Endothelial cell of umbilical vein (primary cell): ENCODE data around the gene MOB2. TPM values are rescaled to one million over a fixed set of nuclear protein-coding genes. Genes with fewer than 3 reads are reported as not detected.

ENCODE experiments used
- BruUV-seq: library from RNA; stranded (reverse); fragments of 400-500 nt; replicated peaks from 2 replicates; lab custom pipeline; 2021; lab: Mats Ljungman, UMichigan
- CTCF ChIA-PET: fragments of 300-600, 350-600 bp; sonication (Branson Sonifier 250); formaldehyde crosslinking; loops from one replicate; lab custom pipeline; 2021; ENCODE audit warnings: antibody characterized with exemption, inconsistent platforms; lab: Charles Lee
- POLR2A ChIA-PET: fragments of 300-600, 350-600 bp; sonication (Branson Sonifier 250); formaldehyde crosslinking; loops from one replicate; lab custom pipeline; 2021; ENCODE audit warnings: antibody characterized with exemption, inconsistent platforms; lab: Charles Lee
- DNase-seq: peaks from one replicate; pipeline ENCODE4 v3.0.0-alpha.2; 2011; ENCODE audit warnings: low read depth, low spot score
- FAIRE-seq: peaks from 2 replicates; lab custom pipeline; 2011; peaks lifted over from hg19 to GRCh38; lab: Jason Lieb, UNC
- H2AFZ ChIP-seq: 2 replicates; pipeline ENCODE4 v1.6.0; 2012; ENCODE audit warnings: low read depth, low read length, control low read depth, inconsistent platforms
- H3K27ac ChIP-seq: 2 replicates; pipeline ENCODE4 v1.5.1; 2011; ENCODE audit warnings: low read depth, mild to moderate bottlenecking, control low read depth, low read length, moderate library complexity; ENCODE audit not compliant: insufficient read depth
- H3K27me3 ChIP-seq, 2 experiments: 2 replicates each; pipeline versions ENCODE4 v1.6.0 to v1.6.1; 2011; ENCODE audit warnings: low read length in 2 of 2, mixed read lengths in 1 of 2; ENCODE audit not compliant: control insufficient read depth in 2 of 2, insufficient read depth in 2 of 2
- H3K36me3 ChIP-seq, 2 experiments: 2 replicates in 1 of 2; 3 replicates in 1 of 2; pipeline ENCODE4 v1.5.1; 2011; ENCODE audit warnings: low read length in 2 of 2, mild to moderate bottlenecking in 1 of 2, moderate library complexity in 1 of 2; ENCODE audit not compliant: control insufficient read depth in 2 of 2, insufficient read depth in 2 of 2; ENCODE audit errors: extremely low read depth in 1 of 2
- H3K4me1 ChIP-seq: 3 replicates; pipeline ENCODE4 v1.5.1; 2011; ENCODE audit warnings: mild to moderate bottlenecking, low read length; ENCODE audit not compliant: control insufficient read depth, insufficient read depth; ENCODE audit errors: extremely low read depth
- H3K4me2 ChIP-seq: 2 replicates; pipeline ENCODE4 v1.6.1; 2011; ENCODE audit warnings: low read length, control low read depth, mixed read lengths; ENCODE audit not compliant: insufficient read depth
- H3K4me3 ChIP-seq, 3 experiments: fragments of 200-600 bp in 1 of 3; sonication (generic), shearing (Covaris generic) in 1 of 3; replicated peaks in 1 of 3; 2 replicates each; pipeline ENCODE4 v1.5.1; 2011 to 2016; ENCODE audit warnings: control low read depth in 3 of 3, low read length in 3 of 3, mild to moderate bottlenecking in 2 of 3, inconsistent platforms in 1 of 3, low read depth in 1 of 3, moderate library complexity in 1 of 3; ENCODE audit not compliant: insufficient read depth in 1 of 3
- H3K79me2 ChIP-seq: 2 replicates; pipeline ENCODE4 v1.6.0; 2012; ENCODE audit warnings: low read length, inconsistent platforms; ENCODE audit not compliant: control insufficient read depth, insufficient read depth
- H3K9ac ChIP-seq: replicated peaks from 2 replicates; pipeline ENCODE3; 2011; ENCODE audit warnings: low read length, control low read depth; ENCODE audit not compliant: insufficient read depth; ENCODE audit errors: extremely low read depth
- H3K9me1 ChIP-seq: replicated peaks from 3 replicates; pipeline ENCODE4 v1.6.0; 2011; ENCODE audit warnings: mild to moderate bottlenecking, low read length; ENCODE audit not compliant: control insufficient read depth, insufficient read depth; ENCODE audit errors: extremely low read depth
- H3K9me3 ChIP-seq: replicated peaks from 2 replicates; pipeline ENCODE4 v1.5.1; 2012; ENCODE audit warnings: low read length, inconsistent platforms; ENCODE audit not compliant: control insufficient read depth, insufficient read depth
- H4K20me1 ChIP-seq: replicated peaks from 2 replicates; pipeline ENCODE3; 2011; ENCODE audit warnings: mild to moderate bottlenecking, low read length; ENCODE audit not compliant: control insufficient read depth, insufficient read depth; ENCODE audit errors: extremely low read depth
- EZH2 ChIP-seq: IDR thresholded peaks from 2 replicates; pipeline ENCODE4 v1.6.1; 2012; ENCODE audit warnings: borderline replicate concordance, low read depth, mild to moderate bottlenecking, moderate library complexity, low read length, inconsistent platforms; ENCODE audit not compliant: severe bottlenecking
- FOS ChIP-seq: IDR thresholded peaks from 2 replicates; pipeline ENCODE4 v1.6.1; 2011; ENCODE audit warnings: mild to moderate bottlenecking, low read length, moderate library complexity, borderline replicate concordance; ENCODE audit not compliant: insufficient read depth
- GATA2 ChIP-seq: IDR thresholded peaks from 2 replicates; pipeline ENCODE4 v1.7.0; 2011; ENCODE audit warnings: low read depth, mild to moderate bottlenecking, moderate library complexity, mixed read lengths, low read length; ENCODE audit not compliant: insufficient read length, insufficient read depth
- JUN ChIP-seq: IDR thresholded peaks from 2 replicates; pipeline ENCODE4 v1.6.1; 2011; ENCODE audit warnings: borderline replicate concordance, low read depth; ENCODE audit not compliant: insufficient read length, insufficient read depth
- MYC ChIP-seq: IDR thresholded peaks from one replicate; pipeline ENCODE4 v1.6.1; 2011; ENCODE audit warnings: mild to moderate bottlenecking, low read depth, low read length
- POLR2A ChIP-seq: IDR thresholded peaks from 2 replicates; pipeline ENCODE4 v1.6.1; 2012; ENCODE audit warnings: low read depth, mild to moderate bottlenecking, control low read depth, low read length
- POLR2AphosphoS5 ChIP-seq: IDR thresholded peaks from 2 replicates; pipeline ENCODE4 v1.6.1; 2012; ENCODE audit warnings: low read depth, mild to moderate bottlenecking, control low read depth, low read length, moderate library complexity; ENCODE audit not compliant: insufficient read depth
- dilution Hi-C: fragments of 300-500 bp; cut with MboI; formaldehyde crosslinking; loops from one replicate; pipeline ENCODE4 v1.15.0; 2019; ENCODE audit warnings: low sequenced_read_pairs; ENCODE audit not compliant: extremely low pct_ligation_motif_present
- intact Hi-C: fragments of 100-400 bp; cut with micrococcal nuclease; formaldehyde crosslinking; loops from one replicate; pipeline ENCODE4 v1.10.0; 2022
- polyA plus RNA-seq, 4 experiments: library from polyadenylated mRNA; depleted of rRNA in 3 of 4; stranded (reverse) in 3 of 4; unstranded in 1 of 4; fragments of >200 nt; gene quantifications; 2 replicates each; pipeline versions ENCODE4 v1.2.1 to v1.2.3, GENCODE V29; 2011 to 2012; ENCODE audit warnings: missing spikeins in 1 of 4
- total RNA-seq: library from RNA; stranded (reverse); gene quantifications from 2 replicates; pipeline ENCODE4 v1.2.3, GENCODE V29; 2021
- TF ChIP-seq, protein P1 (sequence below): IDR thresholded peaks from 2 replicates; pipeline ENCODE4 v1.6.1; 2011; ENCODE audit not compliant: insufficient read depth, insufficient read length
- TF ChIP-seq, protein P2 (sequence below), 2 donors: IDR thresholded peaks; 1 replicate in 1 of 2; 2 replicates in 1 of 2; pipeline ENCODE4 v1.5.1; 2011; ENCODE audit warnings: low read length in 2 of 2, mild to moderate bottlenecking in 2 of 2, moderate library complexity in 2 of 2, control low read depth in 1 of 2, inconsistent platforms in 1 of 2, low read depth in 1 of 2; ENCODE audit not compliant: insufficient read depth in 1 of 2; ENCODE audit errors: extremely low read depth in 1 of 2

The MOB2 gene
- total and polyA plus RNA-seq, 2 donors (not counting 3 experiments of a cell fraction or from before 2014, with no cell fraction given): 38.2 to 50.6 TPM

DNA sequence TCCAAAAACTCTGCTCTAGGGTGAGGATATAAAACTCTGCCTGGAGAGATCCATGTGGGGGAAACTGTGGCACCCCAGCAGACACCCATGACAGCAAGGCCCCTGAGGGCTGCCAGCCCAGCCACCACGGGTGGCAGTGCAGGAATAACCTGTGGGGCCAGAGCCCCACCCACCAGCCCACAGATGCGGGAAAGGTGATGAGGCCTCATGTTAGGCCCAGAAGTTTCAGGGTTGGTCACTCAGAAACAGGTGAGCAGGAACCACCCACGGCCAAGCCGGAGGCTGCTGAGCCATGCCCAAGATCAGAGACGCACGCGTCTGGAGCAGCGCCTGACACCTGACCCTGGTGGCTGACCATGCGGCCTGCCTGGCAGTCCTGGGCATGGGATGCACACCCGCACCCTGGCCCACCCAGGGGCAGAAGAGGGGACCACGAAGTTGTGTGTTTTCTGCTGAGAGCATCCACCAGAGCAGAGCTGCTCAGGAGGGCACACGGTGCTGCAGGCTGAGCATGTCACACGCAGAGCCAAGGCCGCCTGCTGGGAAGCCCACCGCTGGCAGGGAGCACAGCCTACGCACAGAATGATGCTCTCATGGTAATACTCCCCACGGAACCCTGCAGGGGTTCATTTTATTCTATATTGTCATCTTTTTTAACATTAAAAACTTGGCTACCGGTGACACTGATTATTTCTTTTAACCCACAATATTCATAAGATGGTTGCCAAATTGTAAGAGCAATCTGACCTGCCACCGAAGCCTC lies 44.3 kb upstream of the MOB2 start:
- peak; percentile 55 for FAIRE-seq
- H3K9me1 ChIP-seq: no peaks in the 10 kb centered on the region
- no TSS peak for BruUV-seq
- H2AFZ ChIP-seq: no peak overlapping the region
- no peaks in the 10 kb centered on the region for H3K9me3 ChIP-seq
- H3K79me2 ChIP-seq: peaks cover 68% of the 10 kb centered on the region
- intact Hi-C loops (no loop called here), dilution Hi-C loops (no loop called here)
- no peak overlapping the region for H3K4me2 ChIP-seq
- TF ChIP-seq MYC (no peak), GATA2 (no peak), JUN (no peak), POLR2AphosphoS5 (no peak), FOS (no peak), POLR2A (no peak), EZH2 (no peak)
- TF ChIP-seq, protein P1, sequence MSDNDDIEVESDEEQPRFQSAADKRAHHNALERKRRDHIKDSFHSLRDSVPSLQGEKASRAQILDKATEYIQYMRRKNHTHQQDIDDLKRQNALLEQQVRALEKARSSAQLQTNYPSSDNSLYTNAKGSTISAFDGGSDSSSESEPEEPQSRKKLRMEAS: no peak
- TF ChIP-seq, protein P2, sequence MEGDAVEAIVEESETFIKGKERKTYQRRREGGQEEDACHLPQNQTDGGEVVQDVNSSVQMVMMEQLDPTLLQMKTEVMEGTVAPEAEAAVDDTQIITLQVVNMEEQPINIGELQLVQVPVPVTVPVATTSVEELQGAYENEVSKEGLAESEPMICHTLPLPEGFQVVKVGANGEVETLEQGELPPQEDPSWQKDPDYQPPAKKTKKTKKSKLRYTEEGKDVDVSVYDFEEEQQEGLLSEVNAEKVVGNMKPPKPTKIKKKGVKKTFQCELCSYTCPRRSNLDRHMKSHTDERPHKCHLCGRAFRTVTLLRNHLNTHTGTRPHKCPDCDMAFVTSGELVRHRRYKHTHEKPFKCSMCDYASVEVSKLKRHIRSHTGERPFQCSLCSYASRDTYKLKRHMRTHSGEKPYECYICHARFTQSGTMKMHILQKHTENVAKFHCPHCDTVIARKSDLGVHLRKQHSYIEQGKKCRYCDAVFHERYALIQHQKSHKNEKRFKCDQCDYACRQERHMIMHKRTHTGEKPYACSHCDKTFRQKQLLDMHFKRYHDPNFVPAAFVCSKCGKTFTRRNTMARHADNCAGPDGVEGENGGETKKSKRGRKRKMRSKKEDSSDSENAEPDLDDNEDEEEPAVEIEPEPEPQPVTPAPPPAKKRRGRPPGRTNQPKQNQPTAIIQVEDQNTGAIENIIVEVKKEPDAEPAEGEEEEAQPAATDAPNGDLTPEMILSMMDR (IDR thresholded peaks at IDR 0.05; ENCODE audit: extremely low read depth in 1 of 2, insufficient read depth in 1 of 2, low read depth in 1 of 2, low read length in 2 of 2): no peak
- H3K27ac ChIP-seq: no peak overlapping the region
- peaks cover 4% of the 10 kb centered on the region for H3K4me1 ChIP-seq
- no peak for DNase-seq
- H3K27me3 ChIP-seq: no peaks in the 10 kb centered on the region
- H3K4me3 ChIP-seq: no peak overlapping the region
- no peaks in the 10 kb centered on the region for H4K20me1 ChIP-seq
- peaks cover 0 to 2% of the 10 kb centered on the region in 2 experiments for H3K36me3 ChIP-seq
- no peak overlapping the region for H3K9ac ChIP-seq
- ChIA-PET POLR2A (no interaction called here), CTCF (interaction anchor here (1.0 to 1.3 kb wide), 2 partner anchors 16 to 44 kb away, joined by 3 read pairs; no protein-coding TSS in a partner anchor)
